Measurements from ENCODE around the gene PRR19.
"Not testable (repeated sequence)": the region's sequence is repeated elsewhere in the genome, so short reads cannot be mapped to it uniquely, and the experiment has no call there.

PRR19 gene

DNA sequence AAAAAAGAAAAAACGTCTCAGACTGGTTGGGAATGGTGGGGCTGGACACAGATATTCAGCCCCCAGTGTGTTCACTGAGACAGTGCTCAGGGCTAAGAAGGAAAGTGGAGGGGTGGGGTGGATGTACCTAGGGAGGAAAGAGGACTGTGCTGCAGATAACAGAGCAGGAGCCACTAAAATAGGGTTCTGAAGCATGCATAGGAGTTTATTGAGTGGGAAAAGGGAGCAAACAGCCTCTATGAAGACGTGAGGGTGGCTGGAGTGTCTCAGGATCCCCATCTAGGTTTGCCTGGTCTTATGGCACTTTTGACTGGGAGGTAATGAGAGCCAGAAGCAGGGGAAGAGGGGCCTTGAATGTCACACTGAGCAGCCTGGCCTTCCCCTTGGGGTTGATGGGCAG lies 26.9 kb downstream of the PRR19 start:
- DNase-seq = no peak

GRCh38 chr19:42330241-42330711 lies 28.3 kb downstream of the PRR19 start:
- DNase-seq = no peak

- not testable (repeated sequence) for DNase-seq
These were observed 29.4 kb downstream of the PRR19 start for GRCh38 chr19:42331333-42331732.

GRCh38 chr19:42332059-42332458 lies 30.1 kb downstream of the PRR19 start:
- no peak for DNase-seq

- DNase-seq = no peak
These were observed 31.1 kb downstream of the PRR19 start for GRCh38 chr19:42333018-42333417.

- no peak for DNase-seq
These were observed 32.2 kb downstream of the PRR19 start for GRCh38 chr19:42333975-42334696.

DNA sequence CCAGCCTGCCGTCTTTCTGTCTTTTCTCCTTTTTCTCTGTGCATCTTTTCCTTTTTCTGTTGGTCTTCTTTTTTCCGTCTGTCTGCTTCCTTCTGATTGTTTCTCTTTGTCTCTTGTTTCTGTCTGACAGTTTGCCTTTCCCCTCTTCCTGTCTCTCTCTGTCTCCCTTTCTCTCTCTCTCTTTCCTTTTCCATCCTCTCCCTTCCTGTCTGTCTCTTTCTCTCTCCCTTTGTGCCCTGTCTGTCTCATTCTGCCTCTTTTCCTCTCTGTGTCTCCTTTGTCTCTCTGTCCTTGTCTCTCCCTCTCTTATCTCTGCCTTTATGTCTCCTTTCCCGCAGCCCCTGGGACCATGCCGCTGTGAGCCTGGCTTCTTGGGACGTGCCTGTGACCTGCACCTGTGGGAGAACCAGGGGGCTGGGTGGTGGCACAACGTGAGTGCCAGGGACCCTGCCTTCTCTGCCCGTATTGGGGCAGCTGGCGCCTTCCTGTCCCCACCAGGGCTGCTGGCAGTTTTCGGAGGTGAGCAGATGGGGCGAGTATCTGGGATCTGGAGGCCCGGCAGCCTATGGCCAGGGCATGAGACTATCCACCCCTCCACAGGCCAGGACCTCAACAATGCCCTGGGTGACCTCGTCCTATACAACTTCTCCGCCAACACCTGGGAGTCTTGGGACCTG lies 32.9 kb downstream of the PRR19 start:
- DNase-seq = no peak

- no peak for DNase-seq
These were observed 33.5 kb downstream of the PRR19 start for GRCh38 chr19:42335374-42335936.

DNA sequence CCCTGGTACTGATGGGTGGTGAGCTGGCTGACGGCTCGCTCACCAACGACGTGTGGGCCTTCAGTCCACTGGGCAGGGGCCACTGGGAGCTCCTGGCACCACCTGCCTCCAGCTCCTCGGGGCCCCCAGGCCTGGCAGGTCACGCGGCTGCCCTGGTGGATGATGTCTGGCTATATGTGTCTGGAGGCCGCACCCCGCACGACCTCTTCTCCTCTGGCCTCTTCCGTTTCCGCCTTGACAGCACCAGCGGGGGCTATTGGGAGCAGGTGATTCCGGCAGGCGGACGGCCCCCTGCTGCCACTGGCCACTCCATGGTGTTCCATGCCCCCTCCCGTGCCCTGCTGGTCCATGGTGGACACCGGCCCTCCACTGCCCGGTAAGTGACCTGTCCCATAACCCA lies 34.0 kb downstream of the PRR19 start:
- no peak for DNase-seq

- not testable (repeated sequence) for DNase-seq
These were observed 37.4 kb downstream of the PRR19 start for GRCh38 chr19:42339126-42339860.

DNA sequence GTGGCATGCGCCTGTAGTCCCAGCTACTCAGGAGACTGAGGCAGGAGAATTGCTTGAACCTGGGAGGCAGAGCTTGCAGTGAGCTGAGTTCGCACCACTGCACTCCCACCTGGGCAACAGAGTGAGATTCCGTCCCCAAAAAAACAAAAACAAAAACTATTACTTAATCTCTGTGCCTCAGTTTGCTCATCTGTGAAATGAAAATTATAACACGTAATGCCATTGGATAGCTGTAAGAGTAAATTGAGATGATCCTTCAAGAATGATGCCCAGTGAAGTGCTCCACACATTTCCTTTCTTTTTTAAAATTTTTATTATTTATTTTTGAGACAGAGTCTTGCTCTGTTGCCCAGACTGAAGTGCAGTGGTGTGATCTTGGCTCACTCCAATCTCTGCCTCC lies 38.0 kb downstream of the PRR19 start:
- not testable (repeated sequence) for DNase-seq

DNA sequence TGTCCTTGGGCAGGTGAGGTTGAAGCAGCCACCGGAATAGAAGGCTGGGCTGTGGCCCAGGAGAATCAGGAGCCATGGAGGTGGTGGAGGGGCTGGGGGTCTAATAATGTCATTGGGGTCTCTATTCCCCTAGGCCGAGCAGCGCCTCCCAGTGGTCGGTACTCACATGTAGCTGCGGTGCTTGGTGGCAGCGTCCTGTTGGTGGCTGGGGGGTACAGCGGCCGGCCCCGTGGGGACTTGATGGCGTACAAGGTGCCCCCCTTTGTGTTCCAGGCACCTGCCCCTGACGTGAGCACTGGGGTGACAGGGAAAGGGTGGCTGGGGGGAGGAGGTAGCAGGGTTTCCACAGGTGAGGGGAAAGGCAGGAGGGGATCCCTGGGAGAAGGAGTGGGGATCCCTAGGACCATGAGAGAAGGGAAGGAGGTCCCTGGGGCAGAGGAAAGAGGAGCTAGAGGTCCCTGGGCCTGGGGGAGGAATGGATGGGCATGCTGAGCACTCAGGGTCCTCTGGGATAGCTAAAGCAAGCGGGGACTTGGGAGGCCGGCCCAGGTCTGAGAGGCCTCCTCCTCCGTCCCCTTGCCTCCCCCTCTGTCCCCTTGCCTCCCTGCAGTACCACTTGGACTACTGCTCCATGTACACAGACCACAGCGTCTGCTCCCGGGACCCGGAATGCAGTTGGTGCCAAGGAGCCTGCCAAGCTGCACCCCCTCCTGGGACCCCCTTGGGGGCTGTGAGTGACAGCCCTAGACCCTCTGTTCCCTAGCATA lies 41.6 kb downstream of the PRR19 start:
- DNase-seq = peak in 1 of 2 experiments; percentile 24

GRCh38 chr19:42344336-42344893 lies 42.5 kb downstream of the PRR19 start:
- no peak for DNase-seq

DNA sequence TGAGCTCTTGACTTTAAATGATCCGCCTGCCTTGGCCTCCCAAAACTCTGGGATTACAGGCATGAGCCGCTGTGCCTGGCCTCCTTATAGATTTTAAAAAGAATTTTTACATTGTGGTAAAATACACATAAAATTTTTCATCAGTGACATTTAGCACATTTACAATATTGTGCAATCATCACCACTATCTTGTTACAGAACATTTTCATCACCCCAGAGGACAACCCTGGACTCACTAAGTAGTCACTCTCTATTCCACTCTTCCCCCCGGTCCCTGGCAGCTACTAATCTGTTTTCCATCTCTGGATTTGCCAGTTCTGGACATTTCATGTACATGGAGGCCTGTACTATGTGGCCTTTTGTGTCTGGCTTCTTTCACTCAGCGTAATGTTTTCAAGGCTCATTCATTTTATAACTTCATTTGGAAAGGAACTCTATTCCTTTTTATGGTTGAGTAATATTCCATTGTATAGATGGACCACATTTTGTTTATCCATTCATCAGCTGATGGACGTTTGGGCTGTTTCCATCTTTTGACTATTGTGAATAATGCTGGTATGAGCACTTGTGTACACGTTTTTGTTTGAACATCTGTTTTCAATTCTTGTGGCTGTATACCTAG lies 43.4 kb downstream of the PRR19 start:
- DNase-seq = no peak

- DNase-seq = no peak
These were observed 46.3 kb downstream of the PRR19 start for GRCh38 chr19:42348211-42348610.

DNA sequence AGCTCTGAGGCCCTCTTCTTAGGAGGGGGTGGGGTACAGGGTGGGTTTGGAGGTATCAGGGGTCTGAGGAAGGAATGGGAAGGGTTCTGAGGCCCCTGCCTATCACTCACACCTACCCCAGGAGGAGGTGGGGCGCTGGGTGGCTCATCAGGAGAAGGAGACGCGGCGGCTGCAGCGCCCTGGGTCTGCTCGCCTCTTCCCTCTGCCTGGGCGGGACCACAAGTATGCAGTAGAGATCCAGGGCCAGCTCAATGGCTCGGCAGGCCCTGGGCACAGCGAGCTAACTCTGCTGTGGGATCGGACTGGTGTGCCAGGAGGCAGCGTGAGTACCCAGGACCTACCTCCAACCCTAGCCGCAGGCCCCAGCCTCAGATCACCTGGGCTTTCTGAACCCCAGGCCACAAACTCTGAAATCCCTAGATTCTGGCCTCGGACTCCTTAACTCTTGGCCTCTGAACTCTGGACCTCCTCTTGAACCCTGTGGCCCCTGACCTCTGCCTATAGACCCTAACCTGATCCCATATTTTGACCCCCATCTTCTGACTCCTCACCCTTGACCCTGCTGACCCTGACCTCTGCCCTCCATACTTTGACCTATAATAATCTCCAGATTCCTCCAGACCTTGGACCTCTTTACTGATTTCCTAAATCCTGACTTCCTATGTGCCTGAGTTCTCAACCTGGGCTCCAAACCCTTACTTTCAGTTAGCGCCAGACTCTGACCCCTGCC lies 47.6 kb downstream of the PRR19 start:
- DNase-seq = no peak

DNA sequence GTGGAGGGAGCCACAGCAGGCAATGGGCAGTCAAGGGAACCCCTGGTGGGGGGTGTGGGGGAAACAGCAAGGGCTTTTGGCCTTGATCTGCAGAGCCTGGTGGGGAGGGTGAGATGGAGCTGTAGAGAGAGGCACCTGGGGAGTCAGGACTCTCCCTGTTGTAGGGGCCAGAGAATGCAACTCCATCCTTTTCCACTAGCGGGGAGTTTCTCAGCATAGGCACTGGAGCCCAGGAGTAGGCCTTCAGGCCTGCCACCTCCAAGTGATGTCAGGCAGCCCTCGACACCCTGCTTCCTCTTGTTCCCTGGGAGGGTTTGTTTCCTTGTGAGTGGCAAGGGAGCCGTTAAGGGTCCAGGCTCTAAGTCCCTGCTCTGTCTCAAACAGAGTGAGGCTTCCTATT lies 48.5 kb downstream of the PRR19 start:
- DNase-seq = no peak

DNA sequence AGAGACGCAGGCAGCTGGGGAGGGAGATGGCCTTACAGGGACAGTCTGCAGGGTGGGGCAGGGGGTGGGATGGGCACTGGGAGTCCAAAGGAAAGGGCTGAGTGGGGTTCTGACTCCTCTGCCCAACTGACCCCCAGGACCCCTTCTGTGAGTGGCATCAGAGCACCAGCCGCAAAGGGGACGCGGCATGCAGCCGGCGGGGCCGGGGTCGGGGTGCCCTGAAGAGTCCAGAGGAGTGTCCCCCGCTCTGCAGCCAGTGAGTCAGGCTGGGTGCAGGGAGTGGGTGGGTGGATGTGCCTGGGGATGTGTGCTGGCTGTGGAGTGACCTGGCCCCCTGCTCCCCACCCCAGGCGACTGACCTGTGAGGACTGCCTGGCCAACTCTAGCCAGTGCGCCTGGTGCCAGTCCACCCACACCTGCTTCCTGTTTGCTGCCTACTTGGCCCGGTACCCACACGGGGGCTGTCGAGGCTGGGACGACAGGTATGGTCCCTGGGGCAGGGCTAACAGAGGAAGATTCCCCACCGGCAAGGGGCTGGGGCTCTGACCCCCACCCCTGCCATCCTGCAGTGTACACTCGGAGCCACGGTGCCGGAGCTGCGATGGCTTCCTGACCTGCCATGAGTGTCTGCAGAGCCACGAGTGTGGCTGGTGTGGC lies 49.3 kb downstream of the PRR19 start:
- DNase-seq = no peak

GRCh38 chr19:42352301-42353259 lies 50.6 kb downstream of the PRR19 start:
- DNase-seq = peak in 1 of 2 experiments; percentile 23
